Motor neuron (in vitro differentiated cells): Measurements from ENCODE around the gene HIGD1B. TPM values are rescaled to one million over a fixed set of nuclear protein-coding genes. Genes with fewer than 3 reads are reported as not detected.
"Not testable (repeated sequence)": the region's sequence is repeated elsewhere in the genome, so short reads cannot be mapped to it uniquely, and the experiment has no call there.

Experiments
- ATAC-seq, 8 experiments: fragments of 200-7000 bp; cut with Tn5 transposase; replicated peaks in 6 of 8; 2 replicates each; pipeline ENCODE4 v1.8.0; 2021; ENCODE audit warnings: mild to moderate bottlenecking in 8 of 8, moderate library complexity in 8 of 8
- H3K27ac ChIP-seq, 2 donors: fragments of 250-450 bp; sonication (Bioruptor Pico); 2 replicates each; pipeline ENCODE4 v1.9.0; 2021; ENCODE audit warnings: antibody characterized with exemption in 2 of 2, mild to moderate bottlenecking in 2 of 2, moderate library complexity in 1 of 2
- H3K4me1 ChIP-seq, 2 donors: fragments of 250-450 bp; sonication (Bioruptor Pico); replicated peaks in 1 of 2; 2 replicates each; pipeline ENCODE4 v1.6.1; 2021; ENCODE audit warnings: antibody characterized with exemption in 2 of 2, mild to moderate bottlenecking in 2 of 2, moderate library complexity in 1 of 2
- H3K4me3 ChIP-seq, 5 donors: fragments of 250-450 bp; sonication (Bioruptor Pico); 2 replicates each; pipeline ENCODE4 v1.9.0; 2021; ENCODE audit warnings: antibody characterized with exemption in 5 of 5, mild to moderate bottlenecking in 5 of 5, moderate library complexity in 4 of 5
- WGBS, 10 experiments: fragments of 450-650 bp; shearing (Covaris generic); methylation state at CpG; one replicate each; pipeline ENCODE4 v1.0.0; 2022; 5-methylcytosine and 5-hydroxymethylcytosine counted together
- in situ Hi-C, 9 experiments: fragments of 400-800 bp; cut with MboI; loops; one replicate each; pipeline ENCODE4 v1.15.0; 2021; ENCODE audit warnings: low sequenced_read_pairs in 9 of 9, low pct_unique_long_range_greater_than_20kb in 2 of 9; ENCODE audit not compliant: unreplicated experiment in 9 of 9
- total RNA-seq, 8 experiments: library from RNA; unstranded; fragments of 300-600 nt; gene quantifications; 2 replicates each; pipeline versions ENCODE4 v1.2.3 to v1.2.4, GENCODE V29; 2022

Gene HIGD1B
- total RNA-seq: 1 to 10 TPM in 1 of 8 experiments, under 1 TPM in 3, not detected in 4; 0.63 to 1.1 (median 0.93) TPM

DNA sequence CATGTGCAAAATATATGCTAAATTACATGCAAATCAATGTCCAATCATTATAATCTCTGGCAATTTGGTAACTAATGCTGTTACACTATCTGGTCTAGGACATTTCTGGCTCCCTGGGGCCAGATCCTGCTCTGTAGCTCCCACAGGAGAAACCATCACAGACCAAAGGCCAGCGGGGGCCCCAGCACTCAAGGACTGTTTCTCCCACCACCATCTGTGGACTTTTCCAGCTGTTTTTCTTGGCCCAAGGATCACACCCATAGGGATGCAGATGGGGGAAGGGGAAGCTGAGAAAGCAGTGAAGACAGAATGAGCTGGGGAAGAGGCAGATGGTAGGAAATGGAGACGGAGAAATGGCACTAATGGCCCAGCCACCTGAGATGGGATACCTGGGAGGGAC is at the start of gene HIGD1B:
HIGD1B (plus strand) TSS at position 298 of the 400 bp plus-strand sequence. CDS start 270 bp downstream, outside the sequence.
- in situ Hi-C loops: no loop called here
- Histone ChIP-seq H3K4me3 (no peak within 1 kb of the TSS), H3K4me1 (peaks cover 4 to 15% of the 10 kb centered on the region in 2 donors), H3K27ac (no peak within 1 kb of the TSS)
- peak in 1 of 8 experiments; percentile 44 for ATAC-seq
- WGBS, 10 experiments: 67 to 100% (median 80%) methylated on average over 1 to 2 of the region's 2 CpGs; no CpG with 5 or more reads in 5 of the 10 experiments

DNA sequence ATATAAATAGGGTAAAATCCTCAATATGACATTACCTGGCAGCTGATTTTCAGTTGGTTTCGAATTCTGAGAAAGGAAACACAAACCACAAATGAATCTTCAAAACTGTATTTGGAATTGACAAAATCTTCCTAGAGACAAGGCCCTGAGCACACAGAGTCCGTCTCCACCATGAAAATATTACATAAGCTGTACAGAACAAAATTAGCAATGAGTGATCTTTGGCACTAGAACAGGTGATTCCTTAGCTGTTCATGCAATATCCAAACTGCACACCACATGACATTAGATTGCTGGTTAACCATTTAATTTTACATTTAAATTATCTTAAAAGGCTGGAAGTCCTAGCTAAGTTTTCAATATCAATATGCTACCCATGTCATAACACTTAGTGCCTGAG is 49.3 kb upstream of the HIGD1B start:
- H3K4me1 ChIP-seq: peaks cover 9 to 14% of the 10 kb centered on the region in 2 donors
- no peak for ATAC-seq
- in situ Hi-C loops: no loop called here
- no peak overlapping the region for H3K4me3 ChIP-seq
- no peak overlapping the region for H3K27ac ChIP-seq
- 50 to 100% (median 96%) methylated on average over 1 to 2 of the region's 2 CpGs; no CpG with 5 or more reads in 2 of the 10 experiments for WGBS, 10 experiments

DNA sequence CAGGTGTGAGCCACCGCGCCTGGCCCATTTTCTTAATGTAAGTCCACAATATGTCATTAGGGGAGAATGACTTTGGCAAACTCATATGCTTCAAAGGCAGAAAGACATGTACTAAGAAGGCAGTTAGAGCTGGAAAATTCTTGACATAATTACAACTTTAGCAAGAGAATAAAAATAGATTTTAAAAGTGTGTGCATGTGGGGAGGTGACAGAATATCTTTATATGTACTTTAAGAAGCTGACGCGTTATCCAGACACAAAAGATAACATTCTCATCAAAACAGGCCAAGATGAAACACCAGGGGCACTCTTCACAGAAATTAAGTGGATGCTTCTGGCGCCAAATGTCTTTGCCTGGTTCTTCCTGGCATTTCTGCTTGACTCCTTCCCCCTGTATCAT is 45.8 kb upstream of the HIGD1B start:
- Histone ChIP-seq H3K4me3 (no peak overlapping the region), H3K27ac (no peak overlapping the region), H3K4me1 (no peaks in the 10 kb centered on the region)
- no peak for ATAC-seq
- WGBS, 10 experiments: 89 to 100% (median 97%) methylated on average over 2 to 5 of the region's 5 CpGs
- in situ Hi-C loops: no loop called here

DNA sequence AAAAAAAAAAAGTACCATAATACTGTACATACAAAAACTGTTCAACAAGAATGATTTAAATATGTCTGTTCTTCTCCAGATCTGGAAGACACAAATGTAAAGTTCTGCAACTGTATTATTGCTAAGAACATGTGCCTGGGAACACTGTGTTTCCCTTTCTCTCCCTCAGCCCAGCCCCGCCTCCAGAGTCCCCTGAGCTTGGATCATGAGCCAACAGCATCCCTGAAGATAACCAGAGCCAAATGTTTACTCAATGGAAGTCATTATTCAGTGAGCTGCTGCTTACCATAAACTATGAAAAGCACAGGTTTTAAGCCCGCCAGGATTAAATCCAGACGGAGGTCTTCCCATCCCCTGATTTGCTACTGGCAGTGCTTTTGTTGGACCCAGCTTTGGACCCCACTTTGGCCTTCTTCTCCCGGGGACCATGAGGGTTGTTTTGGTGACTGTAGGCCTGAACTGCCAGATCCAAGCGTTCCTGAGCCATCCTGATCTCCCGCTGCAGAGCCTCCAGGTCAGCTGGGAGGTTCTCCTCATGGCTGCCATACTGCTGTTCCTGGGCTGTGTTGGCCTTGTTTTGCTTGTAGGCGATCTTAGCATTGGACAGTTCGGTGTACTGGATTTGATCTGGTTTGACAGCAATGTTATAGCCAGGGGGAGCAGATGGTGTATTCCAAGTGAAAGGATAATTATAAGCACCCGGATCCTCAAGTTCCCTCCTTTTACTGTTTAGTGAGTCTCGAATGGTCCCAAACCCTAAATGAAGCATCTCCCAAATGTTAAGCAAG is 43.2 kb upstream of the HIGD1B start:
- Histone ChIP-seq H3K4me3 (no peak overlapping the region), H3K27ac (no peak overlapping the region), H3K4me1 (no peaks in the 10 kb centered on the region)
- ATAC-seq: peak in 2 of 8 experiments; percentile 40 to 50
- in situ Hi-C loops: no loop called here
- 67 to 99% (median 93%) methylated on average over 2 to 8 of the region's 10 CpGs; no CpG with 5 or more reads in 3 of the 10 experiments for WGBS, 10 experiments

- no peaks in the 10 kb centered on the region for H3K4me1 ChIP-seq
- no peak for ATAC-seq
- WGBS, 10 experiments: 48 to 100% (median 93%) methylated on average over 2 to 4 of the region's 4 CpGs
- no peak overlapping the region for H3K27ac ChIP-seq
- no peak overlapping the region for H3K4me3 ChIP-seq
- in situ Hi-C loops: no loop called here
Observed at GRCh38 chr17:44807093-44807816, 40.4 kb upstream of the HIGD1B start.

DNA sequence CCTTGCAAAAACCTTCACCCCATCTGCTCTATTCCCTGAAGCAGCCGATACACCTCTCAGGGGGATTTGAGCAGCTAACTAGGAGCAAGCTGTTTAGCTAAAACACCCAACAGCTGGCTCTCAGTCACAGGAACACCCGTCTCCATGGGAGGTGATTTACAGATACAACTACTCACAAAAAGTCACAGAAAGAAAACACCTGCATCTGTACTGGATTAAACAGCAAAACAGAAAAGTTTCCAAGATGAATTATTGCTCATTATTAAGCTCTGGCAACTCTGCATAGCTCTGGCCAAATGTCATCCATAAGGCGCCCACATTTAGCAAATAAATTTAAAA is 39.9 kb upstream of the HIGD1B start:
- in situ Hi-C loops: no loop called here
- Histone ChIP-seq H3K27ac (no peak overlapping the region), H3K4me3 (no peak overlapping the region), H3K4me1 (no peaks in the 10 kb centered on the region)
- WGBS, 10 experiments: 32 to 100% (median 66%) methylated on average over 1 to 3 of the region's 3 CpGs; no CpG with 5 or more reads in 1 of the 10 experiments
- ATAC-seq: peak in 1 of 8 experiments; percentile 29

GRCh38 chr17:44808156-44808555 is 39.5 kb upstream of the HIGD1B start:
- no peaks in the 10 kb centered on the region for H3K4me1 ChIP-seq
- no peak overlapping the region for H3K27ac ChIP-seq
- ATAC-seq: no peak
- in situ Hi-C loops: no loop called here
- no peak overlapping the region for H3K4me3 ChIP-seq
- 0 to 100% (median 88%) methylated on average over 1 to 3 of the region's 4 CpGs; no CpG with 5 or more reads in 1 of the 10 experiments for WGBS, 10 experiments

DNA sequence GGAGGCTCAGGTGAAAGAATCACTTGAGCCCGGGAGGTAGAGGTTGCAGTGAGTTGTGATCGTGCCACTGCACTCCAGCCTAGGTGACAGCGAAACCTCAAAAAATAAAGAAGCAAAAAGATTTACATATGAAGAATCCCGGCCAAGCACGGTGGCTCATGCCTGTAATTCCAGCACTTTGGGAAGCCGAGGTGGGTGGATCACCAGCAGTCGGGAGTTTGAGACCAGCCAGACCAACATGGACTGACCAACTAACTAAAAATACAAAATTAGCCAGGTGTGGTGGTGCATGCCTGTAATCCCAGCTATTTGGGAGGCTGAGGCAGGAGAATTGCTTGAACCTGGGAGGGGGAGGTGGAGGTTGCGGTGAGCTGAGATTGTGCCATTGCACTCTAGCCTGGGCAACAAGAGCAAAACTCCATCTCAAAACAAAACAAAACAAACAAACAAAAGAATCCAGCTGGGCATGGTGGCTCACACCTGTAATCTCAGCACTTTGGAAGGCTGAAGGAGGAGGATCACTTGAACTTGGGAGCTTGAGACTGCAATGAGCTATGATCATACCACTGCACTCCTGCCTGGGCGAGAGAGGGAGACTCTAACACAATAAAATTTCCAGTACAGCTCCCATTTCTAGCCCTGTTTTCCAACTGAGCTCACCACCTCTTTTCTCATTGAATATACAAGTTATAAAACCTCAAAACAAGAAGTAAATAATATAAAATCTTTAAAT is 38.9 kb upstream of the HIGD1B start:
- H3K4me3 ChIP-seq, in situ Hi-C loops, H3K27ac ChIP-seq, H3K4me1 ChIP-seq, ATAC-seq: not testable (repeated sequence)
- 87 to 100% (median 100%) methylated on average over 1 to 7 of the region's 9 CpGs; no CpG with 5 or more reads in 3 of the 10 experiments for WGBS, 10 experiments

- peak in 1 of 8 experiments; percentile 26 for ATAC-seq
- 67 to 100% (median 95%) methylated on average over 1 to 4 of the region's 4 CpGs for WGBS, 10 experiments
- Histone ChIP-seq H3K27ac (no peak overlapping the region), H3K4me3 (no peak overlapping the region), H3K4me1 (no peaks in the 10 kb centered on the region)
- in situ Hi-C loops: no loop called here
Observed at GRCh38 chr17:44812263-44812662, 35.4 kb upstream of the HIGD1B start.

DNA sequence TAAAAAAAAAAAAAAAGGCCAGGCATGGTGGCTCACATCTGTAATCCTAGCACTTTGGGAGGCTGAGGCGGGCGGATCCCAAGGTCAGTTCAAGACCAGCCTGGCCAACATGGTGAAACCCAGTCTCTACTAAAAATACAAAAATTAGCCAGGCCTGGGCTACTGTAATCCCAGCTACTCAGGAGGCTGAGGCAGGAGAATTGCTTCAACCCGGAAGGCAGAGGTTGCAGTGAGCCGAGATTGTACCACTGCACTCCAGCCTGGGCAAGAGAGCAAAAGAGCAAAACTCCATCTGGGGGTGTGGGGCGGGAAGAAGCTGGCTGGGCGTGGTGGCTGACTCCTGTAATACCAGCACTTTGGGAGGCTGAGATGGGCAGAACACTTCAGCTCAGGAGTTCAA is 29.2 kb upstream of the HIGD1B start:
- H3K4me1 ChIP-seq, H3K27ac ChIP-seq, ATAC-seq, H3K4me3 ChIP-seq, in situ Hi-C loops: not testable (repeated sequence)
- WGBS, 10 experiments: 80 to 100% (median 92%) methylated on average over 1 to 3 of the region's 6 CpGs; no CpG with 5 or more reads in 3 of the 10 experiments

DNA sequence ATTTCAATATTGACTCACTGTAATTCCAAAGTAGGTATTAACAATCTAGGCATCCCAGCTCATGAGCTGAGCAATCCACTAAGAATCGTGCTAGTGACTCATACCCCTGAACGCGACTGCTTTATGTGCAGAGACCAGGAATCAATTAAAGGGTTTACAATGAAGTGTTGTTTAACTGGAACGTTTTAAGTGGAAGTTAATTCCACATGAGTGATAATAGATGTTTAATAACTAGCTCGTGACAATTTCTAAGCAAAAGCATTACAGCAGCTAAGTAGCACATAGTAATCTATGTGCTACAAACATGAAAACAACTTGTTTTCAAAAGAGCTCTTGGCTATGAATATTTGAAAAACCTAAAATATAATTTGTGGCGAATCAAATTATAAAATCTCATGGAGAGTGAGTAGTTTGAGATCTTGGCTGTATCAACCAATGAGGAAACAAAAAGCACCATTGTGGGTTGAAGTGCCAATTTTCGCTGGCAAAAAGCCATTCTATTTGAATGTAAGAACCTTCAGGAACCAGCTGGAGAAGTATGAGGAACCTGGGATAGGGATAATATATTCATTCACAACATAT is 27.0 kb upstream of the HIGD1B start:
- H3K4me3 ChIP-seq: no peak overlapping the region
- ATAC-seq: peak; percentile 72 to 100 (median 99)
- 0 to 47% (median 29%) methylated on average over 2 to 7 of the region's 7 CpGs for WGBS, 10 experiments
- no peaks in the 10 kb centered on the region for H3K4me1 ChIP-seq
- in situ Hi-C loops: no loop called here
- H3K27ac ChIP-seq: no peak overlapping the region

GRCh38 chr17:44825236-44825635 is 22.4 kb upstream of the HIGD1B start:
- in situ Hi-C loops, H3K4me1 ChIP-seq, H3K27ac ChIP-seq, ATAC-seq, H3K4me3 ChIP-seq: not testable (repeated sequence)
- WGBS, 10 experiments: 60 to 100% (median 96%) methylated on average over 1 to 7 of the region's 9 CpGs; no CpG with 5 or more reads in 1 of the 10 experiments
